GM10266 (cell line): Measurements from ENCODE around the gene LSP1.

Experiments
- DNase-seq: peaks from one replicate; pipeline ENCODE4 v3.0.0; 2012; ENCODE audit errors: extremely low spot score
- TF ChIP-seq, protein P1 (sequence below): IDR thresholded peaks from 2 replicates; pipeline ENCODE4 v1.5.1; 2012; ENCODE audit warnings: mild to moderate bottlenecking, low read depth; ENCODE audit not compliant: control insufficient read depth, insufficient read depth; ENCODE audit errors: missing control alignments

Gene LSP1

GRCh38 chr11:1860108-1860507, 7.2 kb downstream of the LSP1 start:
- TF ChIP-seq, protein P1, sequence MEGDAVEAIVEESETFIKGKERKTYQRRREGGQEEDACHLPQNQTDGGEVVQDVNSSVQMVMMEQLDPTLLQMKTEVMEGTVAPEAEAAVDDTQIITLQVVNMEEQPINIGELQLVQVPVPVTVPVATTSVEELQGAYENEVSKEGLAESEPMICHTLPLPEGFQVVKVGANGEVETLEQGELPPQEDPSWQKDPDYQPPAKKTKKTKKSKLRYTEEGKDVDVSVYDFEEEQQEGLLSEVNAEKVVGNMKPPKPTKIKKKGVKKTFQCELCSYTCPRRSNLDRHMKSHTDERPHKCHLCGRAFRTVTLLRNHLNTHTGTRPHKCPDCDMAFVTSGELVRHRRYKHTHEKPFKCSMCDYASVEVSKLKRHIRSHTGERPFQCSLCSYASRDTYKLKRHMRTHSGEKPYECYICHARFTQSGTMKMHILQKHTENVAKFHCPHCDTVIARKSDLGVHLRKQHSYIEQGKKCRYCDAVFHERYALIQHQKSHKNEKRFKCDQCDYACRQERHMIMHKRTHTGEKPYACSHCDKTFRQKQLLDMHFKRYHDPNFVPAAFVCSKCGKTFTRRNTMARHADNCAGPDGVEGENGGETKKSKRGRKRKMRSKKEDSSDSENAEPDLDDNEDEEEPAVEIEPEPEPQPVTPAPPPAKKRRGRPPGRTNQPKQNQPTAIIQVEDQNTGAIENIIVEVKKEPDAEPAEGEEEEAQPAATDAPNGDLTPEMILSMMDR, result no peak
- DNase-seq, result no peak

GRCh38 chr11:1861435-1862411, 8.8 kb downstream of the LSP1 start:
- TF ChIP-seq, protein P1, result no peak

DNA sequence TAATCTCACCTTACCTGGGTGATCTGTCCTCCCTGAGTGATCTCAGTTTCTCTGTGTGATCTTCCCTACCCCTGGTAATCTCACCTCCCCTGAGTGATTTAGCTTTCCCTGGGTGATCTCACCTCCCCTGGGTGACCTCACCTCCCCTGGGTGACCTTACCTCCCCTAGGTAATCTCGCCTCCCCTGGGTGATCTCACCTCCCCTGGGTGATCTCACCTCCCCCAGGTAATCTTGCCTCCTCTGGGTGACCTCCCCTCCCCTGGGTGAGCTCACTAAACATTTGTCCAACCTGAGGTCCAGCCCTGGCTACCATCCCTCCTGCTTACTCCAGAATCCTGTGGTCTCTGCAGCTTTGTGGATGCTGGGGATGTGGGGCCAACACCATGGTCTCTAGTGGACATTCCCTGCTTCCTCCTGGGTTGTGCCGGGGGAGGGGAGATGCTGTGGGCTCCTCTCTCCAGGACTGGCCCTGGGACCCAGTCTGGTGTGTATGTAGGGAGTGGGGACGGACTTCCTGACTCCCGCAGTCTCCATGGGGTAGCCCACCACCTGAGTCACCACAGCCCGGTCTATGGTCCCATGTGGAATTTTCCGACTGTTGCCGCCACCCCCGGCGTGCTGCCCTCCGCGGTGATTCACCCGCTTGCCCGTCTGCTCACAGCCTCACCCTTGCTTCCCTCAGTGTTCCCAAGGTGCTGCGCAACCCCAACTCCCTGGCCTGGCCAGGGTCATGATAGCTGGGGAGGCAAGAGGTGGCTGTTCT, 9.9 kb downstream of the LSP1 start:
- no peak for DNase-seq
- TF ChIP-seq, protein P1, result no peak

More at GRCh38 chr11:1861435-1862411, 8.8 kb downstream of the LSP1 start:
- no peak for DNase-seq

- TF ChIP-seq, protein P1, result no peak
- DNase-seq, result no peak
These were observed 10.7 kb downstream of the LSP1 start for GRCh38 chr11:1863352-1864216.

GRCh38 chr11:1864231-1864630, 11.3 kb downstream of the LSP1 start:
- TF ChIP-seq, protein P1, result no peak

DNA sequence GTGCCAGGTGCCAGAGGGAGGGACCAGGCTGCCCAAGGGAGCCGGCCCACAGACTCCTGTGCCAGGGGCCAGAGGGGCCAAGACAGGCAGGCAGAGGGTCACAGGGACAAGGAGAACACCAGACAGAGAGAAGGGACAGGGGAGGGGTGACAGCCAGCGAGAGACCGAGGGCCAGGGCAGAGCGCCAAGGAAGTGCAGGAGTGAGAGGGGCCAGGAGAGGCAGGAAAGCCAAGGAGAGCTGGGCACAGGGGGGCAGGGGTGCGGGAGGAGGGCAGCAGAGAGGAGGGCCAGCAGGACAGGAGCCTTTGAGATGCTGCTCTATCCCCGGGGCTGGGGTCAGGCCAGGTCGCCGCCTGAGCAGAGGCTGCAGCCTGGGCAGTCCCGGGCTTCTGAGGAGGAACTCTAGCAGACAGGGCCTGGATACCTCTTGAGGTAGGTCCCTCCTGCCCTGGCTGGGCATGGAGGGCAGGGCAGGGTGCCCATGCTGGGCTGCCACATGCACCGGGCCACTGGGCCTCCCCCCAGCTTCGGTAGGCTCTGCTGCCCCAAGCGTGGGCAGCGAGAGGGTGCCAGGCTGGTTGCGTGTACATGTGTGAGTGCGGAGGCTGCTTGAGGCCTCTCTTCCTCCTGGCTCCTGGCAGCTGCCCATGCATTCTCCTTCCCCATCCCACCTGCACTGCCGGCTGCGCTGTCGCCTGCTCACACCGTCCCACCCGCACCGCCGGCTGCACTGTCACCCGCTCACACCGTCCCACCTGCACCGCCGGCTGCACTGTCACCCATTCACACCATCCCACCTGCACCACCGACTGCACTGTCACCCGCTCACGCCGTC, 12.2 kb downstream of the LSP1 start:
- no peak for DNase-seq
- TF ChIP-seq, protein P1, result no peak

More at GRCh38 chr11:1864231-1864630, 11.3 kb downstream of the LSP1 start:
- no peak for DNase-seq
